ENCODE measurements around the gene GUCY2F. TPM values are rescaled to one million over a fixed set of nuclear protein-coding genes. Genes with fewer than 3 reads are reported as not detected.

The GUCY2F gene
- total RNA-seq = under 0.01 TPM in 1 of 2 replicates, not detected in the other

GRCh38 chrX:109481986-109482385 lies at the start of gene GUCY2F:
Gene GUCY2F, minus strand, starts transcription at chrX:109482086. Its CDS starts 6,150 bp downstream, at chrX:109475936.

Other genes with a start within 250 kb of the GUCY2F start
- 2.9 and 5.2 TPM in 2 replicates for gene NXT2, start 54.8 kb upstream of the GUCY2F start, total RNA-seq
- gene KCNE5, start 143.1 kb upstream of the GUCY2F start, total RNA-seq = under 0.01 and 0.06 TPM in 2 replicates

Measured in bladder microvascular endothelial cell (primary cell).